ENCODE data around the gene UBE2J2. TPM values are rescaled to one million over a fixed set of nuclear protein-coding genes. Genes with fewer than 3 reads are reported as not detected.

UBE2J2 gene
- total RNA-seq, 1 donor from 2014 or later: 49.3 TPM

GRCh38 chr1:1270813-1271212, 2.8 kb downstream of the UBE2J2 start:
- peak overlapping the region; percentile 38 for H3K4me3 ChIP-seq (ENCODE audit: low read depth, low read length)
- TF ChIP-seq CTCF (conservative IDR thresholded peaks at IDR 0.05; ENCODE audit: low read depth, low read length): no peak
- no peak for DNase-seq (ENCODE audit: low read depth)

- no peak overlapping the region for H3K4me3 ChIP-seq (ENCODE audit: low read depth, low read length)
- no peak for TF ChIP-seq CTCF (conservative IDR thresholded peaks at IDR 0.05; ENCODE audit: low read depth, low read length)
- no peak for DNase-seq (ENCODE audit: low read depth)
Measured at GRCh38 chr1:1268284-1268682, 5.4 kb downstream of the UBE2J2 start.

GRCh38 chr1:1267488-1268283, 6.0 kb downstream of the UBE2J2 start:
- H3K4me3 ChIP-seq (ENCODE audit: low read depth, low read length): no peak overlapping the region
- DNase-seq (ENCODE audit: low read depth): no peak
- no peak for TF ChIP-seq CTCF (conservative IDR thresholded peaks at IDR 0.05; ENCODE audit: low read depth, low read length)

- no peak for DNase-seq (ENCODE audit: low read depth)
- peak; percentile 47 for TF ChIP-seq CTCF (conservative IDR thresholded peaks at IDR 0.05; ENCODE audit: low read depth, low read length)
- H3K4me3 ChIP-seq (ENCODE audit: low read depth, low read length): no peak overlapping the region
Measured at GRCh38 chr1:1264868-1265272, 8.8 kb downstream of the UBE2J2 start.

GRCh38 chr1:1264026-1264425, 9.6 kb downstream of the UBE2J2 start:
- no peak for DNase-seq (ENCODE audit: low read depth)
- H3K4me3 ChIP-seq (ENCODE audit: low read depth, low read length): no peak overlapping the region
- TF ChIP-seq CTCF (conservative IDR thresholded peaks at IDR 0.05; ENCODE audit: low read depth, low read length): no peak

GRCh38 chr1:1262758-1263157, 10.9 kb downstream of the UBE2J2 start:
- H3K4me3 ChIP-seq (ENCODE audit: low read depth, low read length): no peak overlapping the region
- no peak for DNase-seq (ENCODE audit: low read depth)
- no peak for TF ChIP-seq CTCF (conservative IDR thresholded peaks at IDR 0.05; ENCODE audit: low read depth, low read length)

- no peak overlapping the region for H3K4me3 ChIP-seq (ENCODE audit: low read depth, low read length)
- TF ChIP-seq CTCF (conservative IDR thresholded peaks at IDR 0.05; ENCODE audit: low read depth, low read length): no peak
- no peak for DNase-seq (ENCODE audit: low read depth)
Measured at GRCh38 chr1:1262071-1262470, 11.6 kb downstream of the UBE2J2 start.
